Renal cortex interstitium (tissue), 11 donors: Measurements from ENCODE around the gene FIS1. TPM values are rescaled to one million over a fixed set of nuclear protein-coding genes. Genes with fewer than 3 reads are reported as not detected.
"Not testable (repeated sequence)": the region's sequence is repeated elsewhere in the genome, so short reads cannot be mapped to it uniquely, and the experiment has no call there.

Experiments
- DNase-seq, 11 donors: peaks; one replicate each; pipeline ENCODE4 v3.0.0-alpha.2; 2013; ENCODE audit warnings: low read depth in 9 of 11, low spot score in 4 of 11; ENCODE audit errors: extremely low read depth in 1 of 11
- polyA plus RNA-seq, 3 donors: library from polyadenylated mRNA; unstranded; fragments of 120-200 nt; gene quantifications; one replicate each; pipeline ENCODE4 v1.2.1, GENCODE V29; 2013; ENCODE audit not compliant: insufficient read length in 3 of 3

FIS1 gene
- polyA plus RNA-seq, 3 donors = 131 to 168 (median 139) TPM

DNA sequence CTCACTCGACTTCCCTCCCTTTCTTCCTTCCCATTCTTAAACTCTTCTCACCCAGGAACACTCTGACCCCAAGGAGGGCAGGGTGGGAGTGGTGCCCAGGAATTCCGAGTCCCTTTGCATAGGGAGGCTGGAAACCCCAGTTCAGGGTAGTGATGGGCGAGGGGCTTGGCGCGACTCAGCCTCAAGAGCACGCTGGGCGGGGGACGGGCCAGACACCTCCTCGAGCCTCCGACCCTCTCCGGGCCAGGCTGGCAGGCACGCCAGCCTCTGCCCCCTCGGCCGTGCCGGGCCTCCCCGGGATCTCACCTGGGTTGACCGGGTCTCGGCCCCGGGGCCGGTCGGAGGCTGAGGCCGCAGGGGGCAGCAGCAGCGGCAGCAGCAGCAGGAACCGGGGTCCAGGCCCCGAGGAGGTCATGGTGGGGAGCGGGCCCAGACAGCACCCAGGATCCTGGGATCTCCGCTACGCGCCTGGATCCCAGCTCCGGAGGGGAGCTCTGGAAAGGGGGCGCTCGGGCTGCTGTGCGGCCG, 28.0 kb downstream of the FIS1 start:
- no peak for DNase-seq

DNA sequence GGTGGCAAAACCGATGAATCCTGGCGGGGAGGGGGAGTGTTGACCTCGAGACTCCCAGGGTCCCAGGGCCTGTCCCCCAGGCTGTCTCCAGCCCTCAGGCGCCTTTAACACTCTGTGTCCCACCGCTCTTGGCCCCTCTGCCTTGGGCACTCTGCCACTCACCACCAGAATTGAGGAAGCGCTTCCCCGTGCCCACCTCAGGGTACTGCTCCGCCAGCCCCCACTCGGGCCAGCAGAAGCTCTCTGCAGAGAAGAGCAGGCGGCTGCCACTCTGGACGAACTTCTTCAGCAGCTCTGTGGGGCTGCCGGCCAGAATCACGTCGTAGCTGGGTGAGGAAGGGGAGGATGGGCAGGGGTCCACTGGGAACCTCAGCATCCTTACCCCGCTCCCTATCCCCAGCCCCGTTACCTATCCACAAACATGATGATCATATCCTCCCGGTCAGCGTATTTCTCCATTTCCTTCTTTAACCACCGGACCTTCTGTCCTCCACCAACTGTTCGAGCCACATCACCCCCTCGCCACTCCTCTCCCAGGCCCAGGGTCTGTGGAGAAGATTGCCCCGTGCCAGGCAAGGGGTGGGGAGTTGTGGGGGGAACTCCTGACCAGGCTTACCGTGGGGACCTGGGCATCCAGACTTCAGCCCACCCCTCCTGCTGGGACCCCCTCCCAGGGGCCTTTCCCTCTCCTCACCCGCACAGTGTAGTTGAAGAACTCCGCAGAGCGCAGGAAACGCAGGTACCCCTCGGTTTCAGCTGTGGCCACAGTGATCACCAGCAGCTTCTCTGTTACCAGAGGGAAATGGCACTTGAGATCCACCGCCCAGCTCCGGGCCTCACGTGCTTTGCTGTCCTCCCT, 28.7 kb downstream of the FIS1 start:
- DNase-seq = no peak

DNA sequence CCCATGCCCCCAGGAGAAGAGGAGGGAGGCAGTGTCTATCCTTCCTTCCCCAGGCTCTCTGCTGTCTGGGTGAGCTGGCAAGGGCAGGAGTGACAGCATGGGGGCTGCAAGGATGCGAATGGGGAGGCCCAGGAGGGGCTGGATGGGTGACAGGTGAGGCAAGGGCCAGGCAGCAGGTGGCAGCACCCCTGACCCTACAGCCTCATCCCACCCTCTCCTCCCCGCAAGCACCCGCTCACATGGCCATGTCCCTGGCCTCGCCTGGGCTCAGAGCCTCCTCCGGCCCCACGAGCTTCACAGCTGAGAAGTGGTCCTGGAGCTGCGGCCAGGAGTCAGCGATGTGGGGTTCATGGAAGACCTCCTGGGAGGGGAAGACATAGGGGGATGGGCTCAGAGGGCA, 32.9 kb downstream of the FIS1 start:
- no peak for DNase-seq

DNA sequence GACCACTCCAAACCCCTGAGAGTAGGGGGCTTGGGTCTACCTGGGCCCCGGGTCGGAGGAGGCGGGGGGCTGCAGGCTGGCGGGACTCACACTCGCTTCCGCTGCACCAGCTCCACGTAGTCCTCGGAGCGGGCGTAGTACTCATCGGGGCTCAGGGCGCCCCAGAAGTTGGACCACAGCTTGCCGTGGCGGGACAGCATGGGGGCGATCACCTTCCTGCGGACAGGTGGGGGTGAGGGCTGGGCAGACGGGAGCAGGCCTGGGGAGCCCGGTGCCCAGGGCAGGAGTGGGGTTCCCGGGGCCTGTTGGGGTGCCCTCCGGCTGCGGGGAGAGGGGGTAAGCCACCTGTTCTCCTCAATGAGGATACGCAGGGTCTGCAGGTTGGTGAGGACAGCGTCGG, 33.4 kb downstream of the FIS1 start:
- DNase-seq = no peak

DNA sequence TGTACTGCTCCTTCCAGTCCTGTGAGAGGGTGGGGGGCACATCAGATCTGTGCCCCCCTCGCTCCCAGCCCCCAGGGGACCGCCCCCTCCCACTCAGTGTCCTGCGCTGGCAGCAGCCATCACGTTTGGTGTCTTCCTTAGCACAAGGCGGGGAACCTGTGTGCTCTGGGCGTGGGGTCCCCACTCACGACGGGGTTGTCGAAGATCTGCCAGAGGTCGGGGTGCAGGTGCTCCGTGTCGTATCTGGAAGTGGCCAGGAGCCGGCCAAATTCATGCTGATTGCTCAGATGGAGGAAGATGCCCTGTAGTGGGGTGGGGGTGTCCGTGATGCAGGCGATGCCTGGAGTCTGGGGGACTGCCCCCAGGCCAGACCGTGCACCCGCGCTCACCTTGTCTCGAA, 34.7 kb downstream of the FIS1 start:
- no peak for DNase-seq

DNA sequence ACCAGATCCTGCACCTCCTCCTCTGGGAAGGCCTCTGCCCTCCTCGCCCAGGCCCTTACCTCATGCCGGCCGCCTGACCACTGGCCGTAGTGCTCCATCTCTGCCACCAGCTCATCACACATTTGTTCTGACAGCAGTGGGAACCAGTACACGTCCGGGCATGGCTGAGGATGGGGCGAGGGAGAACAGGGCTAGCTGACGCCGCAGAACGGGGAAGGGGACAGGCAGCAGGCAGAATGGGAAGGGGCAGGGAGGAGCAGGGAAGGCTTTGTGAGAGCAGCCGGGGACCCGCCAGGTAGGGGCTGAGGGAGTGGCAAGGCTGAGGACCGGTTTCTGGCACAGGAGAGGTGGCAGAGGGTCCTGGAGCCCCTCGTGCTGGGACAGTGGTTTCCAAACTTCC, 36.1 kb downstream of the FIS1 start:
- no peak for DNase-seq

DNA sequence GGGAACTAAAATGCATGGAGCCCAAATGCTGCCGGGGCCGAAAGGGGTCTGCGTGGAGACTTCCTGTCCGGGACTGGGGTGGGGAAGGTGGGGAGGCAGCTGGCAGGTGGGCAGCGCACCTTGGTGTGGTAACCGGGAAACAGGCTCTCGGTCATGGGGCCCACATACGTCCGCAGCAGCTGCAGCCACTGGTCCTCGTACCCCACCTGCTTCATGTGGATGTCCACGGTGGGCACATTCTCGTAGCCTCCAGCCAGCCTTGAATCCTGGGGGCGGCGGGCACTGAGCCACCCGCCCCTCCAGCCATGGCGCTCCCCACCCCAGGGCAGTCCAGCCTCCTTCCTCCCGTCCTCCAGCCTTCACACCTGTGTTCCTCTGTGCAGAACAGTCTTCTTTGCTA, 37.4 kb downstream of the FIS1 start:
- DNase-seq = no peak

DNA sequence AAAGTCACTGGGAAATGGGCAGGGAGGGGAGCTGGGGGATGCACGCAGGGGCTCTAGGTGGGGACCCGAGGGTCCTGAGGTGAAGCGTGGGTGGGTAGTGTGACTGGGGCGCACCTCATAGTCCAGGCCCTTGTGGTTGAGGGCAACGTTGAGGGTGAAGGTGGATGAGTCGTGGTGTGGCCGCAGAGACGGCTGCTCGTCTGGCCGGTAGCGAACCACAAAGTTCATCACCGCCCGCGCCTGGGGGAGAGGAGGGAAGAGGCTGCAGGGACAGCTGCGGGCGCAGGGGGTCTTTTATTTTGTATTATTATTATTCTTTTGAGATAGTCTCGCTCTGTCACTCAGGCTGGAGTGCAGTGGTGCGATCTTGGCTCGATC, 38.2 kb downstream of the FIS1 start:
- DNase-seq = no peak

DNA sequence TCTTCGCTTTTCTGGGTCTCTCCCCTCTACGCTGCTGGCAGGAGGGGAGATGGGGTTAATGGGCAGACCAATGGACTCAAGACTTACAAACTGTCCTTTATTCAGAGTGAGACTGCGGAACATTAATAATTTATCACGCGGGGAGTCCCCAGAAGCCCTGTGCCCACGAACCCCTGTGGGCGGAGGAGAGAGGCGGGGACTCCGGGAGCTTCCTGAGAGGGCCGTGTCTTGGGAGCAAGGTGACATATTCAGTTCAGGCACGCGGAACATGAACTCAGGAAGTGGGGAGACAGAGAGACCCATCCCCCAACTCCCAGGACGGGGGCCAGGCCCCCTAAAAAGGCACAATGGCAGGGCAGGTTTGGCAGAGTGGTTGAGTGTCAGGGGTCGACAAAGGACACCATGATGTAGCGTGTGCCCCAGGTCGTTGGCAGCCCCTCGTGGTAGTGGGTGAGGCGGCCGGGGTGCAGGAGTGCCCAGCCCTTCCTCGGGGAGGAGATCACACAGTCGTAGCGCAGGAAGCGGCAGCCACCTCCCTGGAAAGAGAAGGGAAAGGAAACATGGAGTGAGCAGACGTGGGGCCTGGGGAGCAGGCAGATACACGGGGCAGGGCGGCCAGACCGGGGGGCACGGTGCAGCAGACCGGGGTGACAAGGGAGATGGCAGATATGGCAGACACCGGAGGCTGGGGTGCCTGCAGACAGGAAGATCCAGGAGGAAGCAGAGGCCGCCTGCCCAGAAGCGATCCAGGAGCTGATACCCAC, 38.8 kb downstream of the FIS1 start:
- DNase-seq = no peak

DNA sequence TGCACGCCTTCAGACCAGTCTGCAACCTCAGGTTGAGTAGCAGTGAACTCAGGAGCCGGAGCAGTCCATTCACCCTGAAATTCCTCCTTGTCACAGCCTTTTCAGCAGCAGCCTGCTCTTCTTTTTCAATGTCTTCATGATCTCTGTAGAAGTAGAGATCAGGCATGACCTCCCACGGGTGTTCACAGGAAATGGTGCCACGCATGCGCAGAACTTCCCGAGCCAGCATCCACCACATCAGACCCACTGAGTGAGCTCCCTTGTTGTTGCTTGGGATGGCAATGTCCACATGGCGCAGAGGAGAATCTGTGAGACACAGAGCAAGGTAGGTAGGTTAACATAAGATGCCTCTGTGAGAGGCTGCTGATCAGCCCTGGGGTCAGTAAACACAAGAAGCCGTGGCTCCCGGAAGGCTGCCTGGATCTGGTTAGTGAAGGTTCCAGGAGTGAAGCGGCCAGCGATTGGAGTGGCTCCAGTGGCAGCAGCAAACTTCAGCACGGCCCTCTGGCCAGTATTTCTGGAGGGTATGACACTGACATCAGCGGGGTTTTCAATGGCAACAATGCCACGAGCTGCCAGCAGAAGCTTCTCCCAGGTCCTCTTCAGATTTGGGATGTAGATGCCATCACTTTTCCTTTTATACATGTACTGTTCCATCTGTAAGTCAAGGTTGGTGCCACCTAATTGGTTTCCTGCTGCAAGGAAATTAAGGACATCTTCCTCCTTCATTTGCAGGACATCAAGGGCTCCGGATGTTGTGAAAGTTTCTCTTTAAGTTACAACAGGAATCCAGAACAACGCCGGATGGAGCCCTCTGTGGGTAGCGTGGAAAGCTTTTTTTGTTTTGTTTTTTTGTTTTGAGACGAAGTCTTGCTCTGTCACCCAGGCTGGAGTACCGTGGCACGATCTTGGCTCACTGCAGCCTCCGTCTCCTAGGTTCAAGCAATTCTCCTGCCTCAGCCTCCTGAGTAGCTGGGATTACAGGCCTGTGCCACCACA, 40.8 kb downstream of the FIS1 start:
- not testable (repeated sequence) for DNase-seq

DNA sequence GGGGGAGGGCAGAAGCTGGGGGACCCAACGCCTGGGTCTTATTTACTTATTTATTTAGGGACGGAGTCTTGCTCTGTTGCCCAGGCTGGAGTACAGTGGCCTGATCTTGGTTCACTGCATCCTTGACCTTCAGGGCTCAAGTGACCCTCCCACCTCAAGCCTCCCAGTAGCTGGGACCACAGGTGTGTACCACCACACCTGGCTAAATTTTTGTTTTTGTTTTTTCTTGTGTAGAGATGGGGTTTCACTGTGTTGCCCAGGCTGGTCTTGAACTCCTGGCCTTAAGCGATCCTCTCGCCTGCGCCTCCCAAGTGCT, 42.3 kb downstream of the FIS1 start:
- DNase-seq = no peak

DNA sequence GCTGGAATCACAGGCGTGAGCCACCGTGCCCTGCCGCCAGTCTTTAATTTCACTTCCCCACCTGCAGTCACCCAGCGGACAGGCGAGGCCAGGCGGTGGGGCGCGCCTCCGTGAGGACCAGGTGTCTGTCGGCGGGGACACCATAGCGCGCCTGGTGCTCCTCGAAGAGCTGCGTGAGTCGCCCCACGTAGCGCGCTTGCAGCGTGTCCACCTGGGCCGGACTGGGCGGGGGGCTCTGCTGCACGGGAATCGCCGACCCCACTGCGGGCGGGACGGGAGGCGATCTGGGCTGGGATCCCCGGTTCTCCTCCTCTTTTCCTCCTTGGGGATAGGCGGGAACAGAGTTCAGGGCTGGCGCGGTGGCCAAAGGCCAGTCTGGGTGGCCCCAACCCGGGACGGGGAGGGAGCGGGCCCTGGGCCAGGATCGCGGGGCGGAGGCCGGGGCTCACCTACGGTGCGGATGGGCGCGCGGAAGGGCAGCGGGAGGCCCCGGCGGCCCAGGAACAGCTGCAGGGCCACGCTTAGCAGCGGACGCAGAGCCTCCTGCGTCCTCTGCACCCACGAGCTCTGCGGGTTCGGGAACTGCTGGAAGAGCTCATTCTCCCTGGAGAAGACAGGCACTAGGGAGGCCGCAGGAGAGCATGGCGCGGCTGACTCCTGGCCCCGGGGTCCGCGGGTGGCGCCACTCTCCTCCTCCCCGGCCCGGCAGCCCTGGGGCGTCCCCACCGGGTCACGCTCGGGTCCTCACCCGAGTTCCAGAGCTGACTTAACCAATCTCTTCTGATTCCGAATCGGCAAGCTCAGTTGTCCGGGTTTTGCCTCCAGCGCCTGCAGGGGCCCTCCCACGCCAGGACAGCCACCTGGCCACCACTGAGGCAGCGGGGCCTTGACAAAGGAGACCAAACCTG, 42.9 kb downstream of the FIS1 start:
- no peak for DNase-seq

DNA sequence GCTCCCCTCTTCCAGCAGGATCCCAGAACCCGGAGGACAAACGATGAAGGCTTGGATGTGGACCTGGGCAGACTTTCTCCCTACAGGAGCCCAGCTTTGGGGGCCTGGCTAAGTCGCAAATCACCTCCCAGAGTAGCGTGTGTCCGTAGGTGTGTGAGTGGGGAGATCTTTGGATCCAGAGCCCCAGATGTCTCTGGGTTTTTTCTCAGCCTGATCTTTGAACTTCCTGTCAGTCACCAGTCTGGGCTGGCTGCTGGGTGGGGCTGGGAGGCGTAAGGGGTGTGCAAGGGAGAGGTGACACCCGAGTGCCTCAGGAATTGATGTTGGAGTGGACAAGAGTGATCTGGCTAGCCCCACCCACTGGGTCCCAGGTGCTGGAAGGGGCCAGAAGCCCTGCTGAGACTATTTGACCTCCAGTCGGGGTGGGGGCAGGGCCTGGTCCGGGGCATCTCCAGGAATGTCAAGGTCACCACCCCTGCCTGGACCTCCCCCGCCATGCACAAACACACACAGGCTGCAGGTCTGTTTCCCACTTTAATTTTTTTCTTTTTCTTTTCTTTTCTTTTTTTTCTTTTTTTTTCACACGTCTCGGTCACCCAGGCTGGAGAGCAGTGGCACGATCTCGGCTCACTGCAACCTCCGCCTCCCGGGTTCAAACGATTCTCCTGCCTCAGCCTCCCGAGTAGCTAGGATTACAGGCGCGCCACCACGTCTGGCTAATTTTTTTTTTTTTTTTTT, 43.9 kb downstream of the FIS1 start, which contains the start of gene MOGAT3:
MOGAT3 (minus strand) TSS at position 175 of the 738 bp plus-strand sequence. CDS start 182 bp downstream, outside the sequence.
- no peak for DNase-seq

DNA sequence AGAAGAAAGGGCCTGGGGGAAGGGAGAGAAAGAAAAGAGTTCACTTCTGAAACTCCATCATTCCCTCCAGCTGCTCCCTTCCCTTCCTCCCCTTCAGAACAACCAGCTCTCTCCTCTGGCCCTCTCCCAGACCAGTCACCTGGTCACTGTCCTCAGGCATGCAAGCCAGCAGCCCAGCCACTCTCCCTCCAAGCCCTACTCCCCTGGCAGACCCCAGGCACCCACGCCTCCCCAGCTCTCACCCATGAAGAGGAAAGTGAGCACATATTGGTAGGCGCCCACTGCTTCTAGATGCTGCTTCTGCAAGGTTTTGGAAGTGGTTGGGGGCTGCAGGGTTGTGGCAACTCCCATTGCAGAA, 44.4 kb downstream of the FIS1 start:
- DNase-seq = no peak

DNA sequence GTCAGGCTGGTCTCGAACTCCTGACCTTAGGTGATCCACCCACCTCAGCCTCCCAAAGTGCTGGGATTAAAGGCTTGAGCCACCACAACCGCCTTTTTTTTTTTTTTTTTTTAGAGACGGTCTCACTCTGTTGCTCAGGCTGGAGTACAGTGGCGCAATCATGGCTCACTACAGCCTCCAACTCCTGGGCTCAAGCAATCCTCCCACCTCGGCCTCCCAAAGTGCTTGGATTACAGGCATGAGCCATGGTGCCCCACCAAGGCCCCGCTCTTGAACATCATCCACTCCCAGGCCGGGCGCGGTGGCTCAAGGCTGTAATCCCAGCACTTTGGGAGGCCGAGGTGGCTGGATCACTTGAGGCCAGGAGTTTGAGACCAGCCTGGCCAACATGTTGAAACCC, 45.4 kb downstream of the FIS1 start:
- not testable (repeated sequence) for DNase-seq

DNA sequence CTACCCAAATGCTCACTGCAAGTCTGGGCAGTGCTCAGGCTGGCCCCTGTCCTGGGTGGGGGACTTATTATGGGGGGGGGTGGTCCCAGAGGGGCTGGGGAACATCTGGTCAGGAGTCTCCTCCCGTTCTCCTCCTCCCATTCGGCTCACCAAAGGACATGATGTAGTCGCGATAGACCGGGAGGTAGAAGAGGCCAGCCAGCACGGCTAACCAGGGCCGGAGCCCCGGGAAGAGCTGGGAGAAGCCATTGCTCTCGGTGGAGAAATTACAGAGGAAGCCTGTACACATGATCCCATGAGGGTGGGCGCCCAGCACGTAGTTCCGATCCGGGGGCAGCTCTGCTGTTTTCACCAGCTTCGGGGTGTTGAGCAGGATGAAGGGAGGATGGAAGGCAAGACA, 46.4 kb downstream of the FIS1 start:
- DNase-seq = no peak

DNA sequence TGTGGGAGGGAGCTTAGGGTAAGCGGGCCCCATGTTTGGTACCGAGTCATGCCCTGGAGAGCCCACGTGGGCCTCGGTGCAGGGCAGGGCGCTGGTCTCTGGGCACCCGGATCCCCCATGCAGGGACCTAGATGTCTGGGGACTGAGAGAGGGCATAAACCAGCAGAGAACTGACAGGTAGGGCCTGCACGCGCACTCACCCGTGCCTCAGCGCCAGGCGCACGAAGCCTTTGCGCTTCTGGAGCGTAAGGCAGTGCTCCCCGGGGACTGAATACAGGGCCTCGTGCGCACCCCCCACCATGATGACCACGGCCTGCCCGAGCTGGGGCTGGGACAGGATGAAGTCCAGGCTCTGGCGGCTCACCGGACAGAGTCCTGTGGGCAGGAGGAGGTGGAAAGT, 46.9 kb downstream of the FIS1 start:
- no peak for DNase-seq

DNA sequence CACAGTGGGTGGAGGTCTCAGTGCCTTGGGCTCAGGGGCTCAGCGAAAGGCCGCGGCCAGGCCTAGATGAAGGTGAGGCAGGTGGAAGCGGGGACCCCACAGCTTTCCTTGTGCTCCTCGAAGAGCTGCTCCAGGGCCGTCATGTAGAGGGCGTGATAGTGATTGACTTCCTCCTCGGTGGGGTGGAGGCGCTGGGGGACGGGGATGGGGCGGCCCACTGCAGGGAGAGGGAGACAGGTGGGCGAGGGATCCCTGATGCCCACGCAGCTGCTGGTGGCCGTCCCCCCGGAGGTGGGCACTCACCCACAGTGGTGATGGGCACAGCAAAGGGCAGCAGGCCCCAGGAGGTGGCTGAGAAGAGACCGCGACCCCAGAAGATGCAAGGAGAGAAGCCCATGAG, 49.0 kb downstream of the FIS1 start:
- no peak for DNase-seq
